NK-92 (cell line): ENCODE results near the gene NRBF2.
"Not testable (repeated sequence)": the region's sequence is repeated elsewhere in the genome, so short reads cannot be mapped to it uniquely, and the experiment has no call there.

ENCODE experiments used
- DNase-seq: peaks from one replicate; lab custom pipeline; 2025; ENCODE audit not compliant: unreplicated experiment; lab: John Stamatoyannopoulos, UW

NRBF2 gene

DNA sequence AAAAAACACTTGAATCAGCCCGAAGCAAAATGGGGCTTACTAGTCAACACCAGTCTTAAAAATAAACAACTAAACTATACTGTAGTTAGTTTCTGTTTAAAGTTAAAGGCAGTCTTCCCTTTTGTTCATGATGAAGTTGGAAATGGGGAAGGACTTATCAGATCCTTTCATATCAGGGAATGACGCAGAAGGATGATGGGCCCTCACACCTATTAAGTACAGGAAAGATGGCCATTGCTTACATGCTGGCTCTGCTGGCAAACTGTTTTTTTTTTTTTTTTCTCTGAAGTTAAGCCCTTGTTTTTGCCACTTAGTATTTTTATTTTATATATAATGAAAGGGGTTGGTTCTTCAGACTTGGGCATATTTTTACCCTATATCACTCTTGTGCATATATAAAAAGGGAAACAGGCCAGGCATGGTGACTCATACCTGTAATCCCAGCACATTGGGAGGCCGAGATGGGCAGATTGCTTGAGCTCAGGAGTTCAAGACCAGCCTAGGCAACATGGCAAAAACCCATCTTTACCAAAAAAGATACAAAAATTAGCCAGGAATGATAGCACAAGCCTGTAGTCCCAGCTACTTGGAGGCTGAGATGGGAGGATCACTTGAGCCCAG, 16.6 kb upstream of the NRBF2 start:
- DNase-seq: no peak

DNA sequence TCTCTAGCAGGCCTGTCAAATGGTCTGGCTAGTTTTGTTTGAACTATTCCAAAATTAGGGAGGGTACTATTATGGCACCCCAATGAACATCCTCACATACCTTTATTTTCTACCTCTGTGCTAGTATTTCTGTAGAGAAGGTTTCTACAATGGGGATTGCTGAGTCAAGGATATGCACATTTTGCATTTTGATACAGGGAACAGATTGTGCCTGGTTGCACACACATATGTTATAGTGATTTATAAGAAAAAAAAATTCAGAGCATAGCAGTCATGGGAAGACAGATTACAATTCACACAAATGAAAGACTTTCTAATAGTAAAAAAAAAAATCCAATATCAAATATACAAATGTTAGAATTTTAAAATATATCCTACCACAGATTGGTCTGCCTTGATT, 14.1 kb upstream of the NRBF2 start:
- no peak for DNase-seq

DNA sequence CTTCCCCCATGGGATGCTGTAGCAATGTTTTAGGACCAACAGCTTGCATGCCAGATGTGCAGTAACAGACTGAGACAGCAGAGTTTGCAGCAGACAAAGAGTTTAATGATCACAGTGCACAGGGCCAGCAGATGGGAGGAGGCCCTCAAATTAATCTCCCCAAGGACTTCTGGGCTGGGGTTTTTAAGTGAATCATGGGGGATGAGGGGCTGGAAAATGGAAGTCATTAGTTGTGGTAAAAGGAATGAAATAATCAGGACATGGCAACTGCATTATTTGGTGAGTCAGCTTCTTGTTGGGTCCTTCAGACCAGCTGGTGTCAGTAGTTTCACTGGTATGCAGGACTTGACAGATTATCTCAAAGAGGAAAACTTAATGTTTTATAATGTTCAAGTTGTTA, 12.6 kb upstream of the NRBF2 start:
- no peak for DNase-seq

DNA sequence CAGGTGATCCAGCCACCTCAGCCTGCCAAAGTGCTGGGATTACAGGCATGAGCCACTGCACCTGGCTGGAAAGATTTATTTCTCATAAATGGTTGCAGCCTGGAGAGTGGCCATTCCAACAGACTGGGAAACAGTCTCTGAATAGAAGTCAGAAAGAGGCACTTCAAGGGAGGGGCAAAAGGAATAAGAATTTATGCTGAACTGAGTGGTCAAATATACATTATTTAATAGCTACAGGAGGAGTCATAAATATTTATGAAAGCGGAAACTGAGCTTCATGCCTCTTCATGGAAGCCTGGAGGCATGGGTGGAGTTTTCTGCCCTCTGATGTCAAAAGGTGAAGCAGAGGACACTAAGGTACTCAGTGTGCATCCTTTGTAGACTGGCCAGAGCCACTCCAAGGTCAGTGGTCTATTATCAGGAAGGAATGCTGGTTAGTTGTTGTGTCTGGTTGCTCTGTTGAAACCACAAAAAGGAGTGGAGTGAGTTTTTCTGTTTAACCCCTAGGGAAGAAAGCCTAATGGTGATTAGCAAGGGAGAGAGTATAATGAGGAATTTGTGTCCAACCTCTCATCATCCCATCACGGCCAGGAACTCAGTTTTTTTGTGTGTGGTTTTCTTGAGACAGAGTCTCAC, 9.3 kb upstream of the NRBF2 start:
- DNase-seq: no peak

DNA sequence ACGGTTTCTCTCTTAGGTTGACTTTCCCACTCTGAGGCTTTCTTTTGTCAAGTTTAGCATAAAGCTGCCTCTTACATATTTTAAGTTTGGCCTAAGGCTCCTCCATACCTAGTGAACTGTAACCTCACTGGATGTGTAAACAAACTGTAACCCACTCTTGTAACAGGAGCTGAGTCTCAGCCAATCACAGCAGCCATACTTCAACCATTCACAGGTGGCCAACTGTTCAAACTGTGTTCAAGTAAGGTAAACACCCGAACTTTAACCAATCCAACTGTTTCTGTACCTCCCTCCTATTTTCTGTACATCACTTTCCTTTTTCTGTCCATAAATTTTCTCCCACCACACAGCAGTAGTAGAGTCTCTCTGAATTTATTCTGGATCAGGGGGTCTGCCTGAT, 7.7 kb upstream of the NRBF2 start:
- DNase-seq: no peak

DNA sequence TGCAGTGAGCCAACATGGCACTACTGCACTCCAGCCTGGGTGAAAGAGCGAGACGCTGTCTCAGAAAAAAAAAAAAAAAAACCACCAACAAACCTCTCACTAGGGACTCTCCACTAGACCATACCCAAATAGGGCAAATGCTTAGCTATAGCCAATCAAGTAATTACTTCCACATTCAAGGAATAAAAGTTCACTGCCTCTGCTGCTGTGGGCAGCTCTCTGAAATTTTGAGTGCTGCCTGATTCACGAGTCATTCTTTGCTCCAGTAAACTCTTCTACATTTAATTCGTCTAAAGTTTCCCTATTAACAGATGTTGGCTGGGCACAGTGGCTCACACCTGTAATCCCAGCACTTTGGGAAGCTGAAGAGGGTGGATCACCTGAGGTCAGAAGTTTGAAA, 4.7 kb upstream of the NRBF2 start:
- DNase-seq: no peak

DNA sequence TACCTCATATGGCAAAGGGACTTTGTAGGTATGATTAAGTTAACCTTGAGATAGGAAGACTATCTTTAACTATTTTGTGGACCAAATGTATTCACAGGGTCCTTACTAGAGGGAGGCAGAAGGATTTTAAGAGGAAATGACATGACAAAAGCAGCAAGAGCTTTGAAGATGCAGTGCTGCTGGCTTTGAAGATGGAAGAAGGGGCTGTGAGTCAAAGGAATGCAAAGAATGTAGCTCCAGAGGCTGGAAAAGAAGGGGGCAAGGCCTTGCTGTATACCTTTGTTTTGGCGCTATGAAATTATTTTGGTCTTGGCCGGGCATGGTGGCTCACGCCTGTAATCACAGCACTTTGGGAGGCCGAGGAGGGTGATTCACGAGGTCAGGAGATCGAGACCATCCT, 3.2 kb upstream of the NRBF2 start:
- no peak for DNase-seq

DNA sequence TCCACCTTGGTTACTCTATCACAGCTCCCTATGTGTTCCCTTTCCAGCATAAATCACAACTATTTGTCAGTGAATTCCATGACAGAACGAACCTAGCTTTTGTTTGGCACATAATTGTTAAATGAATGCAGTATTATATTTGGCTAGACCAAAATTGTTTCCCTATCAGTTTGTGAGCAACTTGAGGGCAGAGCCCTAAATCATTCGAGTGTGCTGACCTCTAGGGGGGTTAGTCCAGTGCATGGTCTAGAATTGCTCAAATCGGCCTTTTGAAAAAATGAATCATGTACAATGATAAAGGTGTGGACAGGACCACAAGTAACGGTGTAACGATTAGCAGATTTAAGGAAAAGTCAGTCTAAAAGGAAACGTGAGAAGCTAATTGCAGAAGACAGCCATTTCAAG, 475 bp upstream of the NRBF2 start:
- DNase-seq: no peak

DNA sequence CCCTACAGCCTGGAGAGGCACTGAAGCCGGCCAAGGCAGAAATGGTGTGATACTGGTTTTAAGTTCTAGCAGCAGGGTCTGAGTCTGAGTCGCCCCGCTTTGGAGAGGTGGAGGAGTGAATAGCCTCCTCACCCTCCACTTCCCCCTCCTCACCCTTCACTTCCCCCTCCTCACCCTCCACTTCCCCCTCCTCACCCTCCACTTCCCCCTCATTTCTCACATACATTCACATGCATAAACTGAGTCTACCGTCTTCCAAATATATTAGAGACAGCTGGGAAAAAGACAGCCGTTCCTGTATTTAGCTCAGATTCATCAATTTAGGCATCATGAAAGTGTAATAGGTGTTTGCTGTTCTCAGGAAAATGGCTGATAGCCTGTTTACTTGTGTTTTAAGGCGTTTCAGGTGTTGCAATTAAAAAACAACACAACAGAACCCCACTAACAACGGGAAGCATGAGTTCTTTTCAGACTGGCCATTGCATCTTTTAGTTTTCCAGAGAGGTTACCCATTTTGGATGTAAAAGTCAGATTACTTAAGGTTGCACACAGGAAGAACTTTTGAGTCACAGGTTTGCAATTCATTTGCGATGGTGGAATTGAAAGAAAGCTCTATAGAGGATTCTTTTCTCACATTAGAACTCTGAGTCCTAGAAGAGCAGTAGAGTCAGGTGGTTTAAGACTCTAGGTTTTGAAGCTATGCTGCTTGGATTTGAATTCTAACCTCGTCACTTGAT, 861 bp downstream of the NRBF2 start:
- DNase-seq: no peak

DNA sequence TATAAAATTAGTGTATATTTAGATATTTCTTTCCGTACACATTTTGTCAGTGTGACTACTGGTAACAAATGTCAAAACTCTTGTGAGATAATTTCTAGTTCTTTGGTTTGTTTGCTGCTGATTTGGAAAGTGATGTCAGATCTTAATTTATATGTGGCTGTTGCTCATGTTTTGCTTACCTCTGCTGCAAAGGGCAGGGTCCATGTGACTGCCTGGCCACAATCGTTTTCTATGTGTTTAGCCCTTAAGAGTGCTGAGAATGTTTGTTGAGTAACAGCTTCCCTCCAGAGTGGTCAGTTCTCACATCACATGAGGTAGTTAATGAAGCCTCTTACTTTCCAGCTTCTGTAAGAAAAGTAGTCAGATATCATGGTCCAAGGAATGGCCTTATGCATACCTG, 4.2 kb downstream of the NRBF2 start:
- DNase-seq: no peak

DNA sequence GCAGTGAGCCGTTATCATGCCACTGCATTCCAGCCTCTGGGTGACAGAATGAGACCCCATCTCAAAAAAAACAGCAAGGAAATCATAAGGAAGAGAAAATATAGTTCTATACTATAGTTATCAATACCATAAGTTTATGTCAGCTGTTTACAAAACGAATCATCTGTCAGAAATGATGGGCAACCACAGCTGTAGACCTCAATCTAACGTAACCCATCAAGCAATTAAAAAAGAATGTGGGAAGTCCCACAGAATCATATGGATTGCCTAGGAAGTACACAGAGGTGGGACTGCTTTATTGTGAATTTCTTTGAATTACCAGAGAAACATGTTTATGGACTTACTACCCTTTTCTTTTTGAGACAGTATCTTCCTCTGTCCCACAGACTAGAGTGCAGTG, 6.9 kb downstream of the NRBF2 start:
- DNase-seq: no peak

DNA sequence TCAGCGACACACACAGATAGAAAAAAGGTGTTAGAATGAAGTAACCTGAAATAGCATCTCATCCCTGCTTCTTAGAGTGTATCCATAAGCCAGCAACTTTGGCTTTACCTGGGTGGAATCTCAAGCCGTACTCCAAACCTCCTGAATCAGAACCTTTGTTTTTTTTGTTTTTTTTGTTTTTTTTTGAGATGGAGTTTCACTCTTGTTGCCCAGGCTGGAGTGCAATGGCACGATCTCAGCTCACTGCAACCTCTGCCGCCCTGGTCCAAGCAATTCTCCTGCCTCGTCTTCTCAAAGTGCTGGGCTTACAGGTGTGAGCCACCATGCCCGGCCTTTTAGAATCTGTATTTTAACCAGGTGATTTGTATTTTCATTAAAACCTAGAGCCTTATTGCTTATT, 9.0 kb downstream of the NRBF2 start:
- no peak for DNase-seq

DNA sequence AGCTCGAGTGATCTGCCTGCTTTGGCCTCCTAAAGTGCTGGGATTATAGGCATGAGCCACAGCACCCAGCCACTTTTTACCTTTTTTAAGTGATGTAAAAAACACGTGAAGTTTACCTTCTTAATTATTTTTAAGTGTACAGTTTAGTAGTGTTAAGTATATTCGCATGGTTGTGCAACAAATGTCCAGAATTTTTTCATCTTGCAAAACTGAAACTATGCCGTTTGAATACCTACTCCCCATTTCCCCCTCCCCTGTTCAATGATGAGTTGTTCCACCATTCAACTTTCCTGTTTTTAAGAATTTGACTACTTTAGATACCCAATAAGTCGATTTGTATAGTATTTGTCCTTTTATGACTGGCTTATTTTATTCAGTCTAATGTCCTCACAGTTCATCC, 10.9 kb downstream of the NRBF2 start:
- no peak for DNase-seq

DNA sequence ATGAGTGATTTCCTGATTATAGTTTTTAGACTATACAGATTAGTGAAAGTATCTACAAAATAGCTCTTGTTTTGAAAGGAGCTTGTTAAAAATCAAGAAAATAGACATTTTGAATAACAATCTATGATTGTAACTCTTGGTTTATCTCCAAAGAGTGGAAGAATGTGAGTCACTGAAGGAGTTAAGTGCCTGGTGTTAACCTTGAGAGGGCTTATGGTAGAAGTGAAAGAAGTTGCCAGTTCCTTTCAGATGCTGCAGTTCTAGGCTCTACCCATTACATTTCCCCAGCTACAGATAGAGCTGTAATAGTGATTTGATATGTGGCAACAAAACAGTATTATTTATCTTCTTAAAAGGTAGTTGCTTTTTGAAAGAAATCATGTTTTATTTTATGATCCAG, 12.7 kb downstream of the NRBF2 start:
- DNase-seq: no peak

DNA sequence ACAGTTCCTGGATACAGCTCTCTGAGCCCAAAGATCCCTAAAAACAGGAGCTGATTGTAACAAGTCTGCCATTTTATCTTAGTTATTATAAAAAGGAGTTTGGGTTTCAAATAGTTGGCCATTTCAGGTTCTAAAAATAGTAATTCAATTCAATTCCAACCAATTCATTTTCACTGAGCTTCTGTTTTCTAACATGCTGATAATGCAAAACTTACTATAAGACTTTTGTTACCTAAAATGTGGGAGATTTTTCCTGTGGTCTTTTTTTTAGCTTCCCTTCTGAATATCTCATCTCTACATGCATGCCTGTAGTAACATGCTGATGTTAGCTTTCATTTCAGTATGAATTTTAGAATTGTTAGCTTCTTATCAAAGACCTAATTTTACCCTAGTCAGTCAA, 13.4 kb downstream of the NRBF2 start:
- DNase-seq: no peak

DNA sequence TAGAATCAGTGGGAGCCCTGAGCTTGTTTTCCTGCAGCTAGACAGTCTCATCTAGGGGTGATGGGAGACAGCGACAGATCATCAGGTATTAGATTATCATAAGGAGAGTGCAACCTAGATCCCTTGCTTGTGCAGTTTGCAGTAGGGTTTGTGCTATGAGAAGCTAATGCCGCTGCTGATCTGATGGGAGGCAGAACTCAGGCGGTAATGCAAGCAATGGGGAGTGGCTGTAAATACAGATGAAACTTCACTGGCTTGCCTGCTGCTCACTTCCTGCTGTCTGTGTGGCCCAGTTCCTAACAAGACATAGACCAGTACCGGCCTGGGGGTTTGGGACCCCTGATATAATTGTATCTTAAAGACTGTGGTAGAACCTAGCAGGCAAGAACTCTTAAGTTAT, 17.6 kb downstream of the NRBF2 start:
- DNase-seq: no peak

DNA sequence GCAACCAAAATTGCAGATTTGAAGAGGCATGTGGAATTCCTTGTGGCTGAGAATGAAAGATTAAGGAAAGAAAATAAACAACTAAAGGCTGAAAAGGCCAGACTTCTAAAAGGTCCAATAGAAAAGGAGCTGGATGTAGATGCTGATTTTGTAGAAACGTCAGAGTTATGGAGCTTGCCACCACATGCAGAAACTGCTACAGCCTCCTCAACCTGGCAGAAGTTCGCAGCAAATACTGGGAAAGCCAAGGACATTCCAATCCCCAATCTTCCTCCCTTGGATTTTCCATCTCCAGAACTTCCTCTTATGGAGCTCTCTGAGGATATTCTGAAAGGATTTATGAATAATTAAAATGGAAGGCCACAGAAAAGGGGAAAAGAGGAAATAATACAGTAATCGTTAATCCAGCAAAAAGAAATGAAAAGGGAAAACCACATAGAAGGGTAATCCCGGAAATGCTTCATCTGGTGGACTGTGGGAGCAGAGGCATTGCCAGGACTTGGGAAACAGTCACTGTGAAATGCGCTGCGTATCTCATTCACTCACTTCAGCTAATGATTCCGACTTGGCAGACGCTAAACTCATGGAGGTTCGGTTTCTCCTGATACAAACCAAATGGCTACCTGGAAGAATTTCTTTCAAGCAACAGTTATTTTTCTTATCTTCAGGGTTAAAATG, 20.9 kb downstream of the NRBF2 start:
- not testable (repeated sequence) for DNase-seq

DNA sequence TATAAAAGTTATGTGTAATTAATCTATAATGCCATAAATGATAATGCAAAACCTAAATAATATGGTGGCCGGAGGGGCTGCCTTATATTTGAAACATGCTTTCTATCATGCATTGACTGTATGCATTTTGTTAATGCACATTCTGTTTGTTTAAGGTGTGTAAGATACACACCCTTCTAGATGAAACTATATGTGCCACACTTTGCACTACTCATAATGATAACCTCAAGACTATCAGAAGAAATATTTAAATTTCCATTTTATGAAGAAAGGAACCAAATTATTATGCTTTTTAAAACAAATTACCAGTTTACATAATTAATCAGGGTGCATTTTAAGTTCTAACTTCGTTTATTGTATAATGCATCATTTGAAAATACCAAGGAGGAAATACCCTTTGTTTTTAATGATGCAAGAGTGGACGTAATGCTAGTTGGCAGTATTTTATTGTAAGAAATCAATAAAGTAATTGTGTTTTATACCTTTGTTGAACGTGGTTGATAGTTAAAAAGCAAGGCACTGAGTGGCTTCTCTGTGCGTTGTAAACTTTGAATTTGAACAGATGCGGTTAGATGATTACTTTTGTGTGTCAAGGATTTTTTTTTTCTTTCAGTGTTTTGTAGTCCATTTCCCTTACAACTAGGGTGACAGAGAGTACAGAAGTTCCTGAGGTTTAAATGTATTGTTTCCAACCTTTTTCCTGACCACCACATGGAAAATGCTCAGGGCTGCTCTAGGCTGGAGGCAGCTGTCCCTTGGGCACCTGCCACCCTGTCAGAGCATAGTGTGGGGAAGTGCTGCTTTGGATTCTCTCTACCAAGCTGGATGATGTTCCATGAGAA, 21.6 kb downstream of the NRBF2 start:
- DNase-seq: no peak

DNA sequence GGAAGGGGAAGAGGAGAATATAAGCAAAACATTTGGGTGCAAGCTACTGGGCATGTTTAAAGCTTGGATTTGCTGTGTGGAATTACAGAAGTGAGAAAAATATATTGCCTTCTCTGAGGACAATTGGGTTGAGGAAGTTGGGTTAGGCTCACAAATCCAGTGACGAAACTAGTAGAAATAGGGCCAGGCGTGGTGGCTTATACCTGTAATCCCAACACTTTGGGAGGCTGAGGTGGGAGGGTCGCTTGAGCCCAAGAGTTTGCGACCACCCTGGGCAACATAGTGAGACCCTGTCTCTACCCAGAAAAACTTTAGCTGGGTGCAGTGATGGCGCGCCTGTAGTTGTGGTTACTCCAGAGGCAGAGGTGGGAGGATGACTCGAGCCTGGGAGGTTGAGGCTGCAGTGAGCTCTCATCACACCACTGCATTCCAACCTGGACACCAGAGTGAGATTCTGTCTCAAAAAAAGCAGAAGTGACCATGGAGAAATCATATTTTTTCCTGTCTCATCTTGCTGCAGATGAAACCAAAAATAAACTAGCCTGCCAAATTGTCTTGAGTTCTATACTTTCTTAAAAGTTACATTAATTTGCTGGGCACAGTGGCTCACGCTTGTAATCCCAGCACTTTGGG, 22.4 kb downstream of the NRBF2 start:
- DNase-seq: no peak

DNA sequence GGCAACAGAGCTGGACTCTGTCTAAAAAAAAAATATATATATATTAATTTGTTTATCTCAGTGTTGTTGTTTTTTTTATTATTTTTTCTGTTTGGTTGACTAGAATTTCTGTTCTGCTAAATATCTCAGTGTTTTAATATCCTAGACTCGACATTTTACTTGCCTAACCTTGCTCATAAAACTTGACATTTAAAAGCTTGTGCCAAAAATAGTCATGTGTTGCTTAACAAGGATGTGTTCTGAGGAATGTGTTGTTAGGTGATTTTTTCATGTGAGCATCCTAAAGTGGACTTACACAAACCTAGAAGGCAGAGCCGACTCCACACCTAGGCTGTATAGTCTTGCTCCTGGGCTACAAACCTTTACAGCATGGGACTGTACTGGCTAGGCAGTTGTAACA, 23.1 kb downstream of the NRBF2 start:
- no peak for DNase-seq
